Pons (tissue), 1 donor: Measurements from ENCODE around the gene MCCC2.
"Not testable (repeated sequence)": the region's sequence is repeated elsewhere in the genome, so short reads cannot be mapped to it uniquely, and the experiment has no call there.

ENCODE experiments used
- DNase-seq: peaks from one replicate; pipeline ENCODE4 v3.0.0-alpha.2; 2016; ENCODE audit warnings: low spot score

Gene MCCC2

DNA sequence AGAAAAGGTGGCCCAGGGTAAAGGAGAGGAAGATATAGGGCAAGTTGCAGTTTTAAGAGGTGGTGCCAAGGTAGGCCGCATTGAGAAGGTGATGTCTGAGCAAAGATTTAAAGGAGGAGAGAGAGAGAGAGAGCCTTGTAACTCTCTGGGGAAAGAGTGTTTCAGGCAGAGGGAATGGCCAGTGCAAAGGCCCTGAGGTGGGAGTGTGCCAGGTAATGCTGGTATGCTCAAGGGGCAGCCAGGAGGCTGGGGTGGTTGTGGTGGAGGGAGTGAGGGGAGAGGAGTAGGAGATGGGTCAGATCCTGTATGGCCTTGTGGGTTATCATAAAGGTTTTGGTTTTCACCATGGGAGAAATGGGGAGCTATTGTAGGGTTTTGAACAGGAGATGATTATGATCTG, 9.9 kb downstream of the MCCC2 start:
- DNase-seq: no peak

DNA sequence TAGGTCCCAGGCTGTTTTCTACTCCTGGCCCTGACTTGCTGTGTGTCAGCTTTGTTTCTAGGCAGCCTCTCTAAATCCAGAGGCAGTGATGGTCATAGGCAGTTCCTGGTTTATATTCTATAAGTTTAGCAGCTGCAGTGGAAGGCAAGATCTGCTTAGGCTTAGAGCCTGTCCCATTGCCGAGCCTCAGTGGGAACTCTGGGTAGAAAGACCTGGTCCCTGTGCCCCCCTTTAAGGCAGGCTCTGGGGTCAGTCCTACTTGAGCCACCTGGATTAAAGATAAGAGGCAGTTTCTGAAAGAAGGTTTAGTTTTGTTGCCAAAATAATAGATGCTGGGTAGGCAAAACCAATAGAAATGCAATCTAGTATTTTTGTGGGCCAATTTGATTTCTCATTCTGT, 13.6 kb downstream of the MCCC2 start:
- no peak for DNase-seq

GRCh38 chr5:71601222-71602026, 14.3 kb downstream of the MCCC2 start:
- DNase-seq: peak; percentile 59

GRCh38 chr5:71609916-71610315, 22.8 kb downstream of the MCCC2 start:
- DNase-seq: not testable (repeated sequence)

DNA sequence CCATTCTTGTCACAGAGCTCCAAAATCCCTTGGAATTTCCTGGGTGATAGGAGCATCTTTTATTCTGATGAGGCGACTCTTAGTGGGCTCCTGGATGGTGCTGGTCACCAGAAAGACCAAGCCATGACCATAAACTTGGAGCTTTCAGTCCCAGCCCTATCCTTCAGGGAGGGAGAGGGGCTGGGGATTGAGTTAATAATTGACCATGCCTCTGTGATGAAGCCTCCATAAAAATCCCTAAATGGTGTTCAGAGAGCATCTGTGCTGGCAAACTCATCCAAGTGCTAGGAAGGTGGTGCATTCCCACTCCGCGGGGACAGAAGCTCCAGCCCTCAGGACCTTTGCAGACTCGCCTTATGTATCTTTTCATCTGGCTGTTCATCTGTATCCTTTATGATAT, 28.7 kb downstream of the MCCC2 start:
- no peak for DNase-seq

DNA sequence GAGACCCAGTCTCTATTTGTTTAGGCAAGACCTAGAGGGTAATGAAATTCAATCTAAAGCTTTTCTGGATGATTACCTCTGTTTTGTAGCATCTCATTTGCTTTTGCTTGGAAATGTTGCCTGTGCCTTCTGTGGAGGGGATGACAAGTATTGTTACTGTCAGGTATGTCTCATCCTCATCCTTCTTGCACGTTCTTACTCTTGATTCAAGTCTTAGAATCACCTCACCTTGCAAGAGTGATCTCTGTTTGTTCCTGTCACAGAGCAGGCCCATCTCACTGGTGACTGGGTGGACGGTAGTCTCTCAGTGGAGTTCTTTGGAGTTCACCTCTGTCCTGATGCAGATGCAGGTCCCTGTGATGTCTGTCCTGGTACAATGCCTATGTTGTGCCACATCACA, 33.5 kb downstream of the MCCC2 start:
- no peak for DNase-seq

DNA sequence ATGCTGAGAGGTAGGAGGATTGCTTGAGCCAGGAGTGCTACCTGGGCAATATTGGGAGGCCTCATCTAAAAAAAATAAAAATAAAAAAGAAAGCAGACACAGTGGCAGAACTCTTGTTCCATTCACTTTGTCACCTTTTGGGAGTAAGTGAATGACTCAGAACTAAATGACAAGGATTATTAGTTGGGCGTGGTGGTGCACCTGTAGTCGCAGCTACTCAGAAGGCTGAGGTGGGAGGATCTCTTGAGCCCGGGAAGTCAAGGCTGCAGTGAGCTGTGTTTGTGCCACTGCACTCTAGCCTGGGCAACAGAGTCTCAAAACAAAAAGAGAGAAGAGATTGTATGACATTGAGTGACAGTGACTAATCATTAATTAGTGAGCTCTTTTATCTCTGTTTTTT, 34.1 kb downstream of the MCCC2 start:
- no peak for DNase-seq

GRCh38 chr5:71621741-71622140, 34.6 kb downstream of the MCCC2 start:
- DNase-seq: no peak

DNA sequence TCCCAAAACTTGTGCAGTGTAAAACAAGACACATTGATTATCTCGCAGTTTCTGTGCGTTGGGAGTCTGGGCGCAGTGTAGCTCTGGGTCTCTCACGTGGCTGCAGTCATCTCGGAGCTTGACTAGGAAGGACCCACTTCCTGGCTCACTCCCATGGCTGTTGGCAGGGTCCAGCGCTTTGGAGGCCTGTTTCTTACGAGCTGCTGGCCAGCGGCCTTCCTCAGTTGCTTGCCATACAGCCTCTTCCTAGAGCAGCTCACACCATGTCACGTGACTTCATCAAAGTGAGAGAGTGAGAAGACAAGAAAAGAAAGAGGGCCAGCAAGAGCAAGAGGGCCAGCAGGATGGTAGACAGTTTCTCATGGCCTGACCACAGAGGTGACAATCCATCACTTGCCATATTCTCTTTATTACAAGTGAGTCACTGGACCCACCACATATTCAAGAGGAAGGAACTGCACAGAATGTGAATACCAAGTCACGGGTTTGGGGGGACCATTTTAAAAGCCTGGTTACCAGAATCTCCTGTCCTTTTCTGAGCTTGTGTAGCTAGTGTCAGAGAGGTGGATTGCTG, 36.2 kb downstream of the MCCC2 start:
- peak; percentile 22 for DNase-seq

DNA sequence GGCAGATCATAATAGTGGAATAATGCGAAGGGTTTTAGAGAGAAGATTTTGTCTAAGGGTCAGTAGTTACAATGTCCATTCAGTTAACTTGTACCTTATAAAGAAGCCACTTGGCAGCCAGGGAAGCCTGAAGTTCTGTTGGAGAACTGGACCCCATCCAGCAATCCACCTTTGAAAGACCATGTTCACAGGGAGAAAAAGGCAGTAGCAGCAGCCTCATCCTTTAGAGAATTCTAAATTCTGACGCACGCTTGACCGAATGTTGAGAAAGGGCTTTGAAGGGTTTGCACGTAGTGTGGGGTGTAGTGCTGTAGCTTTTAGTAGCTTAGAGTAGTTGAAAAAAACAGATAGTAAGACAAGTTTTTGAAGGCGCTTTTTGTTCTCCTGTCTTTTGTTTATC, 42.8 kb downstream of the MCCC2 start:
- DNase-seq: peak; percentile 6

DNA sequence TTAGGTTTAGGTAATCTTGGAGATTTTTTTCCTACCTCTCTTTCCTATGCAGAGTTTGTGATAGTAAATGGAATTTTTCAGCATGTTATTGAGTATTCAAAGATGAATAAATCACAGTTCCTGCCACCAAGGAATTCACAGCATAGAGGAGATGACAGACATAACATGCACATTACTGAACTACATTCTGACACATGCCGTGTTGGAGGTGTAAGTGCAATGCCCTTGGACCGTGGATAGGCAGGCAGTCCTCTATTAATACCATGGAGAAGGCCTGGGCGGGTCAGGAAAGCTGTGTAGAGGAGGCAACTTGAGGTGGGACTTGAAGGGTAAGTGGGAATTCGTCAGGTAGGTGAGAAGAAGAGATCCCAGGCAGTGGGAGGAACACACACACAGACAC, 43.9 kb downstream of the MCCC2 start:
- no peak for DNase-seq

DNA sequence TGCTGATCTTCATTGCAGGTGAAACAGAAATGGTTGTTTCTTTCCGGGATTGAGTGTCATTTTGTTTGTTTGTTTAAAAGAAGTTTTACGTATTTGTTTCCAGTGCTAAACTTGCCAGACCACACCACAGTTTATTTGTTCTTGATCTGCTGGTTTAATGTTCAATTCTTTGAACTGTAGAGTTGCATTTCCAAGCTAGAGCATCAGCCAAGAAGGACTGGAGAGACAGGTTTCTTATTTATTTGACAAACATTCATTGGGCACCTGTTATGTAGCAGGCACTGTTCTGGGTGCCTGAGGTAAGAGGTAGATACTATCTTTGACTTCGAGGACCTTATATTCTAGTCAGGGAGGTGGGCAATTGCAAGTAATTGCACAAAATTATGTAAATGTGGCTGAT, 45.0 kb downstream of the MCCC2 start:
- no peak for DNase-seq

DNA sequence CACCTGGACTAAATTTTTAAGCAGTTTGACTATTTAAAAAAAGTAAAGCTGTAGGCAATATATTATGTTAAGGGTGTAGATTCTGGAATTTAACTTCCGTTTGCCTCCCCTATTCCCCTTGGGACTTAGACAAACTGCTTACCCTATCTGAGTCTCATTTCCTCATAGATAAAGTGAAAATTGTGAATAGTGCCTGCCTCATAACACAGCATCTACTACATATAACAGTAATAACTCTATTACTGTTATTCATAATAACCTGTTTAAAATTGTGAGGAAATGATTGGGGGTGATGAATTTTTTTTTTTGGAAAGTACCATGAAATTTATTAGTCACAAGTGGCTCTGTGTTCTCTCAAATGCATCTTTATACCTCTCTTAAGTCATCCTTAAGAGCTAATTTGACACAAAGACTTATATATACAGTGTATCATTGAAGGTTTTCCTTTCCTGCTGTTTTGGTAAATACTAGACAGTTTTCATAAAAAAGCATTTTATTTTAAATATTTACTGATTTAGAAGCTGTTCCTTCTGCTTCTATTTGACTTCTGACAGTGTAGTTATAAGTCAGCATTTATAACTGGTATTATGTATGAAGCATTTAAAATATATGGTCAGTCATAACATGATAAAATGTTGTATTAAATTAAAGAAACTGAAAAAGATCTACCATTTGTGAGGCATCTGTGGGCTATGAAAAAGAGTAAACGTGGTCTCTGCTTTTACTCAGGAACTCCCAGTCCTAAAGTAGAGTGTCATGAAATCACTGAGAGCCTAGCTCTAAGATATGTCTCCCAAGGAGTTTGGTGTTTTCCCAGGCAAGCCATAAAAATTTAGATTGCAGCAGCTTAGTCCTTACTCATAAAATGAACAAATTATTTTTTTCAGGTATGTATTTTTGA, 46.4 kb downstream of the MCCC2 start:
- no peak for DNase-seq

- no peak for DNase-seq
Measured at GRCh38 chr5:71637133-71637532, 50.0 kb downstream of the MCCC2 start.

- no peak for DNase-seq
Measured at GRCh38 chr5:71640408-71640807, 53.3 kb downstream of the MCCC2 start.

- DNase-seq: no peak
Measured at GRCh38 chr5:71645030-71645429, 57.9 kb downstream of the MCCC2 start.

GRCh38 chr5:71650940-71651339, 63.8 kb downstream of the MCCC2 start:
- DNase-seq: not testable (repeated sequence)

GRCh38 chr5:71651579-71651978, 64.4 kb downstream of the MCCC2 start:
- DNase-seq: no peak

DNA sequence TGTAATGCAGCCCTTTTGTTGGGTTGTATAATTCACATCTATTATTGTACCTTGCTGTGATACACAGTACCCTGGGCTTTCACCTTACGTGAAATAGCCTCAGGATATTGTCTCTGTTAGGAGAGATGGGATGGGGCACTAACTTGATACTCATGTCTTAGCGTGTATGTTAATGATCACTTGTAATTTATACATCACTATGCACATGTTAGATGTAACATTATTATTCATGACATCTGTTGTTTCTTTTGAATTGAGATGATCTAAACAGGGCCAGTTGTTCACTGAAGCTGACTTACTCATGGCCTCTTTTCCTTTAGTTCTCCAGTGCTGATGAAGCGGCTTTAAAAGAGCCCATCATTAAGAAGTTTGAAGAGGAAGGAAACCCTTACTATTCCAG, 65.2 kb downstream of the MCCC2 start:
- DNase-seq: no peak

- DNase-seq: no peak
Measured at GRCh38 chr5:71652803-71653543, 65.8 kb downstream of the MCCC2 start.

DNA sequence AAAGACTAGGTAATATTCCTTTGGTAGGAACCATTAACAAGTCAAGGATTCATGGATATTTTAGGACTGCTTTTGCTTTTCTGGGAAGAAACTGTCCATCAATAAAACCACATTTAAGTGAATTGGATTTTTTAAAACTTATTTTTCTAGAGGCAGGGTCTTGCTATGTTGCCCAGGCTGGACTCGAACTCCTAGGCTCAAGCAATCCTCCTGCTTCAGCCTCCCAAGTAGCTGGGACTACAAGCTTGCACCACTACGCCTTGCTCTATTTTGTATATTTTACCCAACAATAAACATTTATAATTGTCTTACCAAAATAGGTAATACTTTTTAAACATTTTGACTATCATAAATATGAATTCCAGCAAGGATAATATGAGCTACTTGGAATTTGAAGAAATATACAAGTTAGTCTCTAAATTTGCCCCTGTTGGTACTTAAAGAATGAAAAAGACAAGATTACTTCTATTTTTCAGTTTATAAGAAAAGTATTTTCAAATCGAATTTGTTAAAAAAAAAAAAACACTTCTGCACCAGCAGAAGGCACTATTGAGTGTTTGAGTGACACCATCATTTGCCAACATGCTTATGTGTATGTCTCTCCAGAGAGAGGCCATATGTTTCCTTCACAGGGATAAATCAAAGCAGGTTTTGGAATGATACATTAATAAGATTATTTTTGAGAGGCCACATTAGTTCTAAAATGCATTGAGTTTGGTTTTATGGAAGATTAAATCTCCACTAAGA, 71.9 kb downstream of the MCCC2 start:
- DNase-seq: no peak
